Sigmoid colon (tissue), 7 donors: ENCODE results near the gene SND1. TPM values are rescaled to one million over a fixed set of nuclear protein-coding genes. Genes with fewer than 3 reads are reported as not detected.

Experiments used
- DNase-seq: peaks from one replicate; pipeline ENCODE4 v3.0.0-alpha.2; 2019
- H3K27ac ChIP-seq, 4 donors: fragments of 200-600 bp; sonication (generic); one replicate each; pipeline ENCODE4 v1.5.1; 2016 to 2019; ENCODE audit warnings: mild to moderate bottlenecking in 1 of 4
- H3K27me3 ChIP-seq, 3 donors: fragments of 200-600 bp; sonication (generic); one replicate each; pipeline ENCODE4 v1.5.1; 2019; ENCODE audit warnings: mild to moderate bottlenecking in 1 of 3
- H3K36me3 ChIP-seq, 4 donors: fragments of 200-600 bp; sonication (generic); one replicate each; pipeline ENCODE4 v1.5.1; 2016 to 2019
- H3K4me1 ChIP-seq, 4 donors: fragments of 200-600 bp; sonication (generic); one replicate each; pipeline ENCODE4 v1.5.1; 2017 to 2019
- H3K4me3 ChIP-seq, 4 donors: fragments of 200-600 bp; sonication (generic); one replicate each; pipeline ENCODE4 v1.5.1; 2017 to 2019; ENCODE audit warnings: mild to moderate bottlenecking in 2 of 4, moderate library complexity in 1 of 4
- H3K9me3 ChIP-seq, 4 donors: fragments of 200-600 bp in 3 of 4; sonication (generic) in 3 of 4; one replicate each; pipeline versions ENCODE4 v1.5.1 to v1.6.1; 2013 to 2019
- EP300 ChIP-seq, 4 donors: sonication (generic); formaldehyde crosslinking; IDR thresholded peaks; one replicate each; pipeline ENCODE4 v1.6.1; 2017; ENCODE audit warnings: antibody characterized with exemption in 4 of 4
- POLR2A ChIP-seq, 2 donors: fragments of 450-650 bp; IDR thresholded peaks; one replicate each; pipeline ENCODE4 v1.6.1; 2016; ENCODE audit warnings: antibody characterized with exemption in 2 of 2, mild to moderate bottlenecking in 2 of 2, moderate library complexity in 2 of 2
- POLR2AphosphoS5 ChIP-seq, 4 donors: sonication (generic); formaldehyde crosslinking; IDR thresholded peaks; one replicate each; pipeline ENCODE4 v1.6.1; 2017; ENCODE audit warnings: antibody characterized with exemption in 4 of 4
- WGBS, 2 donors: extraction: QIAGEN DNeasy Blood & Tissue Kit; methylation state at CpG; one replicate each; pipeline ENCODE4 v1.1.7; 2013; 5-methylcytosine and 5-hydroxymethylcytosine counted together
- intact Hi-C: fragments of 100-400 bp; cut with DNase I; formaldehyde crosslinking; loops from one replicate; pipeline ENCODE4 v1.15.1; 2023
- polyA plus RNA-seq, 3 donors: library from polyadenylated mRNA; stranded (reverse); fragments of 200-250 nt; gene quantifications; one replicate each; pipeline ENCODE4 v1.2.3, GENCODE V29; 2013
- total RNA-seq, 4 donors: library from RNA; depleted of rRNA; stranded (reverse); fragments of >200 nt; gene quantifications; one replicate each; pipeline ENCODE4 v1.1.0, GENCODE V29; 2016
- TF ChIP-seq, protein P1 (sequence below), 4 experiments: fragments of 450-650 bp in 3 of 4; fragments of 200-600 bp in 1 of 4; IDR thresholded peaks; one replicate each; pipeline ENCODE4 v1.5.1; 2016 to 2019; ENCODE audit warnings: antibody characterized with exemption in 4 of 4, mild to moderate bottlenecking in 3 of 4, moderate library complexity in 2 of 4
- donor health status: healthy with polysubstance abuse.
- donor health status: Bipolar disorder and iron deficiency.
- donor health status: healthy.

The SND1 gene
- total and polyA plus RNA-seq, 7 donors = 30.6 to 93.4 (median 71.3) TPM

GRCh38 chr7:127995156-127995880 lies 343.3 kb downstream of the SND1 start:
- no peak for DNase-seq
- Histone ChIP-seq H3K27me3 (no peaks in the 10 kb centered on the region), H3K4me1 (peaks cover 0 to 33% (median 20%) of the 10 kb centered on the region in 4 donors), H3K36me3 (peaks cover 0 to 5% (median 2%) of the 10 kb centered on the region in 4 donors), H3K27ac (peak overlapping the region; percentile 34 to 63 (median 56)), H3K9me3 (no peaks in the 10 kb centered on the region), H3K4me3 (no peak overlapping the region)
- intact Hi-C loops = no loop called here
- TF ChIP-seq POLR2A (IDR thresholded peaks at IDR 0.05) = no peak
- no peak for TF ChIP-seq EP300 (IDR thresholded peaks at IDR 0.05)
- no peak for TF ChIP-seq POLR2AphosphoS5 (IDR thresholded peaks at IDR 0.05)
- TF ChIP-seq, protein P1, sequence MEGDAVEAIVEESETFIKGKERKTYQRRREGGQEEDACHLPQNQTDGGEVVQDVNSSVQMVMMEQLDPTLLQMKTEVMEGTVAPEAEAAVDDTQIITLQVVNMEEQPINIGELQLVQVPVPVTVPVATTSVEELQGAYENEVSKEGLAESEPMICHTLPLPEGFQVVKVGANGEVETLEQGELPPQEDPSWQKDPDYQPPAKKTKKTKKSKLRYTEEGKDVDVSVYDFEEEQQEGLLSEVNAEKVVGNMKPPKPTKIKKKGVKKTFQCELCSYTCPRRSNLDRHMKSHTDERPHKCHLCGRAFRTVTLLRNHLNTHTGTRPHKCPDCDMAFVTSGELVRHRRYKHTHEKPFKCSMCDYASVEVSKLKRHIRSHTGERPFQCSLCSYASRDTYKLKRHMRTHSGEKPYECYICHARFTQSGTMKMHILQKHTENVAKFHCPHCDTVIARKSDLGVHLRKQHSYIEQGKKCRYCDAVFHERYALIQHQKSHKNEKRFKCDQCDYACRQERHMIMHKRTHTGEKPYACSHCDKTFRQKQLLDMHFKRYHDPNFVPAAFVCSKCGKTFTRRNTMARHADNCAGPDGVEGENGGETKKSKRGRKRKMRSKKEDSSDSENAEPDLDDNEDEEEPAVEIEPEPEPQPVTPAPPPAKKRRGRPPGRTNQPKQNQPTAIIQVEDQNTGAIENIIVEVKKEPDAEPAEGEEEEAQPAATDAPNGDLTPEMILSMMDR (IDR thresholded peaks at IDR 0.05) = no peak
- WGBS, 2 donors = 65 to 78% methylated on average over 3 of the region's 3 CpGs

GRCh38 chr7:127995881-127996215 lies 343.9 kb downstream of the SND1 start:
- Histone ChIP-seq H3K27ac (peak overlapping the region in 3 of 4 donors; percentile 55 to 63 (median 56)), H3K27me3 (no peaks in the 10 kb centered on the region), H3K9me3 (no peaks in the 10 kb centered on the region), H3K4me1 (peaks cover 0 to 33% (median 20%) of the 10 kb centered on the region in 4 donors), H3K4me3 (no peak overlapping the region), H3K36me3 (peaks cover 0 to 4% (median 1%) of the 10 kb centered on the region in 4 donors)
- DNase-seq = no peak
- intact Hi-C loops = no loop called here
- no peak for TF ChIP-seq EP300 (IDR thresholded peaks at IDR 0.05)
- TF ChIP-seq POLR2A (IDR thresholded peaks at IDR 0.05) = no peak
- TF ChIP-seq, protein P1 (IDR thresholded peaks at IDR 0.05) = no peak
- no peak for TF ChIP-seq POLR2AphosphoS5 (IDR thresholded peaks at IDR 0.05)
- WGBS, 2 donors = 78 to 88% methylated on average over 3 of the region's 3 CpGs

GRCh38 chr7:127996253-127997071 lies 344.5 kb downstream of the SND1 start:
- no peaks in the 10 kb centered on the region for H3K9me3 ChIP-seq
- peaks cover 0 to 33% (median 20%) of the 10 kb centered on the region in 4 donors for H3K4me1 ChIP-seq
- no peaks in the 10 kb centered on the region for H3K27me3 ChIP-seq
- 94 to 95% methylated on average over 11 of the region's 11 CpGs for WGBS, 2 donors
- peak overlapping the region in 3 of 4 donors; percentile 55 to 63 (median 56) for H3K27ac ChIP-seq
- H3K36me3 ChIP-seq = peaks cover 0 to under 1% (median 0%) of the 10 kb centered on the region in 4 donors
- DNase-seq = no peak
- H3K4me3 ChIP-seq = no peak overlapping the region
- TF ChIP-seq POLR2A (IDR thresholded peaks at IDR 0.05) (no peak), POLR2AphosphoS5 (IDR thresholded peaks at IDR 0.05) (no peak), EP300 (IDR thresholded peaks at IDR 0.05) (no peak)
- TF ChIP-seq, protein P1 (IDR thresholded peaks at IDR 0.05) = no peak
- intact Hi-C loops = no loop called here

- H3K27ac ChIP-seq = no peak overlapping the region
- TF ChIP-seq, protein P1 (IDR thresholded peaks at IDR 0.05) = no peak
- TF ChIP-seq POLR2A (IDR thresholded peaks at IDR 0.05) (no peak), EP300 (IDR thresholded peaks at IDR 0.05) (no peak), POLR2AphosphoS5 (IDR thresholded peaks at IDR 0.05) (no peak)
- H3K36me3 ChIP-seq = no peaks in the 10 kb centered on the region
- intact Hi-C loops = no loop called here
- H3K4me1 ChIP-seq = peaks cover 0 to 33% (median 20%) of the 10 kb centered on the region in 4 donors
- H3K4me3 ChIP-seq = no peak overlapping the region
- no peaks in the 10 kb centered on the region for H3K27me3 ChIP-seq
- 89 to 92% methylated on average over 4 of the region's 4 CpGs for WGBS, 2 donors
- no peaks in the 10 kb centered on the region for H3K9me3 ChIP-seq
- DNase-seq = no peak
These were observed 345.4 kb downstream of the SND1 start for GRCh38 chr7:127997226-127997922.
